ENCODE results near the gene PTPRN. TPM values are rescaled to one million over a fixed set of nuclear protein-coding genes. Genes with fewer than 3 reads are reported as not detected.

The PTPRN gene
- total RNA-seq, 2 donors from 2014 or later, result 0.44 to 1.1 TPM

DNA sequence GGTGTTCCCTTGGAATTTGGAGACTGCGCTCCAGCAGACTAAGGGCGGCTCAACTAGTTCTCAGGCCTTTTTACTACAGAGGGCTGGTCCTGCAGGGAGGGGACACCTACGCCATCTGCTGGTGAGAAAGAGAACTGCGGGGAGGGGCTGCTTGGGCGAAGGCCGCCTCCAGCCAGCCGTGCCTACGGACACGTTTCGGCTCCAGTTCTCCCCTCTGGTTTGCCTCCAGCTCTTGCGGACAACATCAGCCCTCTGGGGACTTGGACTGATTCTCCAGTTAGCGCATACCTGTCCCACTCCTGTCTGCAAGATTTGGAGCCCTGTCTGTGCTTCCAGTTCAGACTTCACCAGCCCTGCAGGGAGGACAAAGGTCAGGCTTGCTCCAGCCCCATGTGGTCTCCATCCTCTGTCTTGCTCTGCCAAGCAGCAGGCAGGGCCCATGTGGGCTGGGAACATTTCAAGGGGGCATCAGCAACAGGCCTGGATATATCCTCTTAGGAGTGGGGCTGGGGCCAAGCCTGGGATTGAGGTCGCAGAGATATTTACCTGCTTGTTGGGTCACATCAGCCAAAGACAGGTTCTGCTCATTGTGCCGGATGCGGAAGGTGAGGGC lies 10.3 kb downstream of the PTPRN start:
- H3K4me3 Mint-ChIP-seq, result no peak overlapping the region
- peaks cover 55% of the 10 kb centered on the region for H3K27me3 ChIP-seq (ENCODE audit: control insufficient read depth, insufficient read depth, low read length, poor library complexity, severe bottlenecking)
- no peak overlapping the region for H3K27ac ChIP-seq (ENCODE audit: low read depth, low read length)
- TF ChIP-seq, protein P1, sequence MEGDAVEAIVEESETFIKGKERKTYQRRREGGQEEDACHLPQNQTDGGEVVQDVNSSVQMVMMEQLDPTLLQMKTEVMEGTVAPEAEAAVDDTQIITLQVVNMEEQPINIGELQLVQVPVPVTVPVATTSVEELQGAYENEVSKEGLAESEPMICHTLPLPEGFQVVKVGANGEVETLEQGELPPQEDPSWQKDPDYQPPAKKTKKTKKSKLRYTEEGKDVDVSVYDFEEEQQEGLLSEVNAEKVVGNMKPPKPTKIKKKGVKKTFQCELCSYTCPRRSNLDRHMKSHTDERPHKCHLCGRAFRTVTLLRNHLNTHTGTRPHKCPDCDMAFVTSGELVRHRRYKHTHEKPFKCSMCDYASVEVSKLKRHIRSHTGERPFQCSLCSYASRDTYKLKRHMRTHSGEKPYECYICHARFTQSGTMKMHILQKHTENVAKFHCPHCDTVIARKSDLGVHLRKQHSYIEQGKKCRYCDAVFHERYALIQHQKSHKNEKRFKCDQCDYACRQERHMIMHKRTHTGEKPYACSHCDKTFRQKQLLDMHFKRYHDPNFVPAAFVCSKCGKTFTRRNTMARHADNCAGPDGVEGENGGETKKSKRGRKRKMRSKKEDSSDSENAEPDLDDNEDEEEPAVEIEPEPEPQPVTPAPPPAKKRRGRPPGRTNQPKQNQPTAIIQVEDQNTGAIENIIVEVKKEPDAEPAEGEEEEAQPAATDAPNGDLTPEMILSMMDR (conservative IDR thresholded peaks at IDR 0.05), result peak; percentile 96
- no peaks in the 10 kb centered on the region for H3K36me3 Mint-ChIP-seq (ENCODE audit: low read depth)
- no peaks in the 10 kb centered on the region for H3K4me1 ChIP-seq (ENCODE audit: control insufficient read depth, insufficient read depth, low read length)
- H3K9me3 Mint-ChIP-seq, result no peaks in the 10 kb centered on the region
- no peak overlapping the region for H3K27ac Mint-ChIP-seq
- WGBS, 2 experiments (ENCODE audit: insufficient coverage in 1 of 2, insufficient read length in 1 of 2), result 32 to 41% methylated on average over 10 to 15 of the region's 15 CpGs
- no peak overlapping the region for H3K9ac ChIP-seq (ENCODE audit: extremely low read depth, low read length, poor library complexity, severe bottlenecking)
- H3K9me3 ChIP-seq (ENCODE audit: control insufficient read depth, low read length), result no peaks in the 10 kb centered on the region
- peaks cover 3% of the 10 kb centered on the region for H3K4me1 Mint-ChIP-seq
- no peaks in the 10 kb centered on the region for H3K36me3 ChIP-seq (ENCODE audit: control insufficient read depth, insufficient read depth, low read length)
- no peak overlapping the region for H3K4me3 ChIP-seq (ENCODE audit: low read length)
- H3K27me3 Mint-ChIP-seq (ENCODE audit: insufficient read depth), result peaks cover 71% of the 10 kb centered on the region
- DNase-seq, result peak; percentile 97

DNA sequence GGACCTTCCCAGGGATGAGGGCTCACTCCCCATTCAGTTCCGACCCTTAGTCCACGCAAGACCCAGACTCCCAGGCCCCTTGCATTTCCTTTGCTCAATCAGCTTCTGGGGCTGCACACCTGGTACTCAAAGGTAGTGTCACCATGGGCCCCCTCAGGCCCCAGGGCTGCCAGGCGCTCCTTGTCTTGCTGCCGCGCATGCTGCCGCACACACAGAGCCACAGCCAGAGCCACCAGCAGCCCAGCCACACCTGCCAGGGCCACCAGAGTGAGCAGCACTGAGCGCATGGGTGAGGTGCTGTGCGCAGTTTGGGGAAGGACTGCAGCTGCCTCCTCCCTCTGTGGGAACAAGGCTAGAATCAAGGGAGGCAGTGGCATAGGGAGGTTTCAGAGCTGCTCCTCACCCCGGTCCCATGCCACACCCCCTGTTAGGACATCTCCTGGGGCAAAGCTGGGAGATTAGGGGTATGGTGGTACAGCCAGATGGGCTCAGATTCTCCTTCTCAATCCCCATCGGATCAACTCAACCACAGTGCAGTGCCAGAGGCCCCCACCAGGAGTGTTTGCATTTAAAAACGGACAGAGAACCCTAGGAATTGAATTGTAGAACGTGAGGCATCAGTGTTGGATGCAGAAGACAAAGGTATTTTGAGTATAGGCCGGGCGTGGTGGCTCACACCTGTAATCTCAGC lies 11.3 kb downstream of the PTPRN start:
- Histone ChIP-seq H3K4me1 (ENCODE audit: control insufficient read depth, insufficient read depth, low read length) (no peaks in the 10 kb centered on the region), H3K27ac (ENCODE audit: low read depth, low read length) (no peak overlapping the region), H3K4me3 (ENCODE audit: low read length) (no peak overlapping the region), H3K9me3 (ENCODE audit: control insufficient read depth, low read length) (no peaks in the 10 kb centered on the region), H3K27me3 (ENCODE audit: control insufficient read depth, insufficient read depth, low read length, poor library complexity, severe bottlenecking) (peaks cover 47% of the 10 kb centered on the region), H3K36me3 (ENCODE audit: control insufficient read depth, insufficient read depth, low read length) (no peaks in the 10 kb centered on the region), H3K9ac (ENCODE audit: extremely low read depth, low read length, poor library complexity, severe bottlenecking) (no peak overlapping the region)
- no peaks in the 10 kb centered on the region for H3K36me3 Mint-ChIP-seq (ENCODE audit: low read depth)
- DNase-seq, result peak; percentile 64
- no peak overlapping the region for H3K27ac Mint-ChIP-seq
- H3K4me1 Mint-ChIP-seq, result peaks cover 3% of the 10 kb centered on the region
- peaks cover 64% of the 10 kb centered on the region for H3K27me3 Mint-ChIP-seq (ENCODE audit: insufficient read depth)
- TF ChIP-seq, protein P1 (conservative IDR thresholded peaks at IDR 0.05), result no peak
- H3K4me3 Mint-ChIP-seq, result no peak overlapping the region
- no peaks in the 10 kb centered on the region for H3K9me3 Mint-ChIP-seq
- 91 to 93% methylated on average over 7 to 14 of the region's 14 CpGs for WGBS, 2 experiments (ENCODE audit: insufficient coverage in 1 of 2, insufficient read length in 1 of 2)

DNA sequence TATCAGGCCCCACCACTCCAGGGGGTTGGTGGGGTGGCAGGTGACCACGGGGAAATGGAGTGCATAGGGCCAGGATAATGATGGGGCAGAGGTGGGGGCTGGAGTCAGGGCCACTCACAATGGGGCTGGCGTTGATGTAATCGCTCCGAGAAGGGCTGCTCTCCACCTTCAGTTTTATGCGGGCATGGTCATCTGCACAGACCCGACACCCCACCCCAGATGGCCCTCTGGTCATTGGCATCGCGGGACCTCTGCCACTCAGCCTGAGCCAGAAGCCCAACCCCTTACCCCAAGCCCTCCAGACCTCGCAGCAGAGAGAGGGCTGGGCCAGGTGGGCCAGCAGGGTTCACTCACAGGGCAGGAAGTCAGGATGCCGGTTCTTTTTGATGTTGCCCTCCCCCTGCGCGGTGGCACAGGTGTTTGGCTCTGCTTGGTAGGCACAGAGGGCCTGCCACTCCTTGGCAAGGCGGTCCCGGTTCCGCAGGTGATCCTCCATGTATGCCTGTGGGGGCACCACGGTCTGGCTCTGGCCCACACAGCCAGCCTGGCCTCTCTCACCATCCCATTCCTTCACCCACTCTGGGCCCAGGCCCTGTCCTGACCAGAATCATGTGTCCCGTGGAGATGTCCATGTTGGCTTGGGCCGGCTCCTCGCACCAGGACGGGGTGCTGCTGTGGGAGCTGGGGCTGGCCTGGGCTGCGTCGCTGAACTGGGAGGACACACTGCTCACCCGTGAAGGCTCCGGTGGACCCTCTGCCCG lies 12.4 kb downstream of the PTPRN start:
- H3K4me1 ChIP-seq (ENCODE audit: control insufficient read depth, insufficient read depth, low read length), result no peaks in the 10 kb centered on the region
- no peak for DNase-seq
- TF ChIP-seq, protein P1 (conservative IDR thresholded peaks at IDR 0.05), result no peak
- no peak overlapping the region for H3K4me3 Mint-ChIP-seq
- H3K9me3 ChIP-seq (ENCODE audit: control insufficient read depth, low read length), result no peaks in the 10 kb centered on the region
- no peaks in the 10 kb centered on the region for H3K9me3 Mint-ChIP-seq
- no peak overlapping the region for H3K27ac ChIP-seq (ENCODE audit: low read depth, low read length)
- H3K27me3 Mint-ChIP-seq (ENCODE audit: insufficient read depth), result peaks cover 56% of the 10 kb centered on the region
- WGBS, 2 experiments (ENCODE audit: insufficient coverage in 1 of 2, insufficient read length in 1 of 2), result 91% methylated on average over 20 to 25 of the region's 25 CpGs
- no peak overlapping the region for H3K4me3 ChIP-seq (ENCODE audit: low read length)
- H3K9ac ChIP-seq (ENCODE audit: extremely low read depth, low read length, poor library complexity, severe bottlenecking), result no peak overlapping the region
- H3K4me1 Mint-ChIP-seq, result peaks cover 3% of the 10 kb centered on the region
- H3K36me3 ChIP-seq (ENCODE audit: control insufficient read depth, insufficient read depth, low read length), result no peaks in the 10 kb centered on the region
- peaks cover 39% of the 10 kb centered on the region for H3K27me3 ChIP-seq (ENCODE audit: control insufficient read depth, insufficient read depth, low read length, poor library complexity, severe bottlenecking)
- H3K36me3 Mint-ChIP-seq (ENCODE audit: low read depth), result no peaks in the 10 kb centered on the region
- no peak overlapping the region for H3K27ac Mint-ChIP-seq

Data from endodermal cell (in vitro differentiated cells).